Keratinocyte (primary cell): ENCODE measurements around the gene ERICH2.

Source experiments
- CTCF ChIP-seq, 3 experiments: IDR thresholded peaks in 1 of 3; conservative IDR thresholded peaks in 1 of 3; optimal IDR thresholded peaks in 1 of 3; 2 replicates in 2 of 3; 3 replicates in 1 of 3; pipeline versions ENCODE3 to v1.5.1; 2011; ENCODE audit warnings: low read length in 3 of 3, mild to moderate bottlenecking in 3 of 3, moderate library complexity in 2 of 3, control low read depth in 1 of 3, inconsistent platforms in 1 of 3; ENCODE audit not compliant: insufficient read depth in 2 of 3; ENCODE audit errors: extremely low read depth in 1 of 3
- EZH2 ChIP-seq: IDR thresholded peaks from one replicate; pipeline ENCODE4 v1.6.1; 2012; ENCODE audit warnings: inconsistent platforms, mild to moderate bottlenecking, low read length, moderate library complexity

GRCh38 chr2:170743530-170744239, 26.5 kb upstream of the ERICH2 start:
- TF ChIP-seq CTCF (optimal IDR thresholded peaks at IDR 0.05 in 1 of 3, IDR thresholded peaks at IDR 0.05 in 1 of 3, conservative IDR thresholded peaks at IDR 0.05 in 1 of 3; ENCODE audit: extremely low read depth in 1 of 3, insufficient read depth in 2 of 3, low read length in 3 of 3): no peak
- TF ChIP-seq EZH2: no peak
